Ishikawa (cell line): ENCODE data around the gene SERAC1.

Experiments used
- FOXM1 ChIP-seq: IDR thresholded peaks from 2 replicates; pipeline ENCODE4 v1.6.1; 2012; ENCODE audit warnings: low read depth, borderline replicate concordance
- NFIC ChIP-seq: IDR thresholded peaks from 2 replicates; pipeline ENCODE4 v1.6.1; 2012
- TAF1 ChIP-seq: IDR thresholded peaks from 2 replicates; pipeline ENCODE4 v1.6.1; 2012; ENCODE audit warnings: low read depth, mild to moderate bottlenecking
- ZBTB7A ChIP-seq: IDR thresholded peaks from 2 replicates; pipeline ENCODE4 v1.6.1; 2012; ENCODE audit warnings: low read depth

DNA sequence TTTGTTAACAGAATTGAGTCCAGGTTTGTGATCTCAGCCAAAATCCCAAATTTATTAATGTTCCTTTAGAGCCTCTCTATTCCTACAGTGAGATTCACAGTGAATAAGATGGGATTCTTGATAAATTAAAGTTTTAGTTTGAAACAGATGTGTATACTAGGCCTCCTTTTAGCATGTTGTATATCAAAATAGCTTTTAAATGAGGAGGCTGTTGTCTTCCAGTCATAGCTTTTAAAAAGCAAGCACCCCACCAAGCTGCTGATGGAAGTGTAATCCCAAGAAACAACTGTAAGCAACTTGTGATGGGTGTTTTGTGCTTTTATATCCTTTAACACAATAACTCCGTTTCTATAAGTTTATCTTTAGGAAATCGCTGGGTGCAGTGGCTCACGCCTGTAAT is 7.0 kb upstream of the SERAC1 start:
- TF ChIP-seq TAF1: no peak
- no peak for TF ChIP-seq ZBTB7A
- no peak for TF ChIP-seq FOXM1
- no peak for TF ChIP-seq NFIC
